HG03469 (cell line): ENCODE data around the gene ARHGAP24.

Source experiments
- ATAC-seq: cut with Tn5 transposase; IDR thresholded peaks from one replicate; pipeline ENCODE4 v1.9.1; 2021; ENCODE audit warnings: mild to moderate bottlenecking, moderate library complexity, moderate number of reproducible peaks; ENCODE audit not compliant: unreplicated experiment

The ARHGAP24 gene

DNA sequence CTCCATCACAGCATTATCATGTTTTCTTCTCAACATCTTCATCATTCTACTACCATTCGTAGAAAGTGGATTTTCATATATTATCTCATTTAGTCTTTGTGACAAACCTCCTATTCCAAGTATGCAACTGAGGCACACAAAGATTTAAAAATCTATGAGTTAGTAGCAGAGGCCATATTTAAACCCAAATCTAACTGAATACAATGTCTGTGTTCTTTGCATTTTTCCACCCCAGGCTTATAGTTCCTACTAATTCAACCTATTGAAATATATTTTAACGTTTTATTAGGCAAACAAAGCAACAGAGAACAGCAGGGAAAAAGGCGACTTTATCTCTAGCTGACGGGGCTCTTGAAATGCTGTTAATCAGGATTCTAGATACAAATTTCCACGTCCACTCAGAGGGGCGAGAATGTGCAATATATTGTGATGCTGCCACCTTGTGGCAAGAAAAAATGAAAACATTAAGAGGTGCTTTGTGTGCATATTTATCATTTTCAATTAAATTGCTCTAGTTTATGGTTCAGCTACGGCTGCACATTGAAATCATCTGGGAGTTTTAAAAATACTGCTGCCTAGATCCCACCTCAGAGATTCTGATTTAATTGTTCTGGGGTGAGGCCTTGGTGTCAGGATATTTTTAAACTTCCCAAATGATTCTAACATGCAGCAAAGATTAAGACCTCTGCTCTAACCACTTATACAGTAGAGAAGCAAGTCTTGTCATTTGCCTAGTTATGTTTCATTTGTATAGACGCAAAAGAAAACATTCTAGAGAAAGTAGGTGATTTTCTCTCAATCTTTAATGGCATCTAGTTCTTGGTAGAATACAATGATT is 569.0 kb downstream of the ARHGAP24 start:
- peak; percentile 76 for ATAC-seq

DNA sequence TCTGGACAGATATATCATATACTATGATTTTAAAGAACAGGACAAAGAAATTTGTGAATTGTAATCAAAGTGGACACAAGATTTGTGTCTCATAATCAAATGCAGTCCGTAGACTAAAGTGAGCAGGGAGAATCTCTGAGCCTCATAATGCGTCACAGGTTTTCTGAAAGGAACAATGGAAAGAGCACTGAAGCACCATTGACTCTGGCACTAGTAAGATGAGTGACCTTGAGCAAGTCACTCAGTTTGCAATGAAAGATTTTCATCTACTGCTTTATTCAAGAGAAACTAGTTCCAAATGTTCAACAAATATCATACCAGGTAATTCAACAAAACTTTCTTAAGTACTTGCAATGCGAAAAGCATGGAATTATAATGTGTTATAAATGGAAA is 569.6 kb downstream of the ARHGAP24 start:
- no peak for ATAC-seq

DNA sequence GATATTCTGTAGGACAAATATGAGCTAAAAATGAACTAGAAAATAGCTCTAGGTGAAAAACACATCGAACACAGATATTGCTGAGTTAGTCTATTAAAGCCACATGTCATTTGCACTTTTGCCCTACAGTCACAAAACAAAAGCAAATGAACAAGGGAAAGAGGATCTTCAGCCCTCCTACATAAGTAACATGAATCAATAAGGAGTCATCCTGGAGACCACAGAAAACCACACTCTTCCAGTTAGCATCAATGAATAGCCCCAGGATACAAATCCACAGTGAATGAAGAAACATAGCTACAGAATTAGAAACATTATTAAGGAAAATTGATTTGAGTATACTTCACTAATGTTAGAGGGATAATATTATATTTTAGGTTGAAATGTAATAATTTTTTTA is 573.5 kb downstream of the ARHGAP24 start:
- no peak for ATAC-seq

DNA sequence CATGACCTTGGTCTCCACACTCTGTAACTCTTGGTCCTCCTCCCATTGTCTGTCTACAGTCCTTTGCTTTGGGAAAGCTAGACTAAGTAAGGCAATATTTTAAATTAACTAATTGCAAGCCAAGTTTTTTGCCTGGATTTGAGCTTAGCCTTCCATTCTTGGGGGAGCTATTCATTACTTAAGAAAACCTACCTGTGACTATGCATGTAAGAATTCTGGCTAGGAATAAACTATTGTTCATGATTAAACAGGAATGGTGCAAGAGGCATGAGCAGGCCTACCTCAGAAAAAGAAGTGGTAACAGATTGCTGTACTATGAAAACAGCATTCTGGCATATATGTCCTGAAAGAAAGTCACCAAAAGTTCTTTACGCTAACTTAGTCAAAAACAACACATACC is 575.5 kb downstream of the ARHGAP24 start:
- no peak for ATAC-seq
